Right lobe of liver (tissue), 4 donors: ENCODE data around the gene GOLGA1.

Experiments used
- POLR2A ChIP-seq: fragments of 450-650 bp; IDR thresholded peaks from one replicate; pipeline ENCODE4 v1.6.1; 2017; ENCODE audit warnings: antibody characterized with exemption, mild to moderate bottlenecking
- TF ChIP-seq, protein P1 (sequence below), 4 donors: fragments of 200-600 bp in 3 of 4; fragments of 450-650 bp in 1 of 4; IDR thresholded peaks; one replicate each; pipeline versions ENCODE4 v1.5.1 to v1.8.0; 2016 to 2022; ENCODE audit warnings: antibody characterized with exemption in 4 of 4, mild to moderate bottlenecking in 2 of 4
- donor health status: DM: no; HTN: no; CAD: no.
- donor health status: DM: no; HTN: no; CAD: no.
- donor health status: DM: no; HTN: yes; CAD: no.

DNA sequence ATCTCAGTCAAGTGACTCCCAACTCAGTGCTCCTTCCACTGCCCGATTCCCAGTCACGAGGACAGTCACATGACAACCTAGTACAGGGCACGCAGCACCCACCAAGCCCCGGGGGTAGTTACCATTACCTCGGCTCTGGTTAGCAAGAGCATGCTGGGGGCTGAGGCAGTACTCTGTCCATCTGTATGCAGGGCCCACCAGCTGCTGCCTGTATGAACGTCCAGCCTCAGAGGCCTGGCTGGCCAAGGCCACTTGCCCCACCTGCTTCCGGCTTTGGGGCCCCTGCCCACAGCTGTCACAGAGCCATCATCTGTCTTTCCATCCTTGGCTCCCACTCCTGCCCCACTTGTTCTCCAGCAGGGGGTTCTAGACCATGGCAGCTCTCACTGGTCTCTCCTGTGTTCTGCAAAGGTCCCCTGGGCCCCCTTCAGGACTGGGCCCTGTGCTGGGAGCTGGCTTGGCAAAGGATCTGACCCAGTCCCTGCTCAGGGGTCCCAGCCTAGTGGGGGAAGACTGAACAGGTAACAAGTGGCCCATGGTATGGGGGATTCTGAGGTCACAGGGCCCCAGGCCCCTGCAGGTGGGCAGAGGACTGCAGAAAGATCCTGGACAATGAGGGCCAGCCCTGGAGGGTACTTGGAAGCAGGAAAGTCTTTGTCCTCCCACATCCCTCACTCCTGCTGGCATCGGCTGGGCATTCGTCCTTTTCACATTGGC is 82.4 kb downstream of the GOLGA1 start:
- TF ChIP-seq, protein P1, sequence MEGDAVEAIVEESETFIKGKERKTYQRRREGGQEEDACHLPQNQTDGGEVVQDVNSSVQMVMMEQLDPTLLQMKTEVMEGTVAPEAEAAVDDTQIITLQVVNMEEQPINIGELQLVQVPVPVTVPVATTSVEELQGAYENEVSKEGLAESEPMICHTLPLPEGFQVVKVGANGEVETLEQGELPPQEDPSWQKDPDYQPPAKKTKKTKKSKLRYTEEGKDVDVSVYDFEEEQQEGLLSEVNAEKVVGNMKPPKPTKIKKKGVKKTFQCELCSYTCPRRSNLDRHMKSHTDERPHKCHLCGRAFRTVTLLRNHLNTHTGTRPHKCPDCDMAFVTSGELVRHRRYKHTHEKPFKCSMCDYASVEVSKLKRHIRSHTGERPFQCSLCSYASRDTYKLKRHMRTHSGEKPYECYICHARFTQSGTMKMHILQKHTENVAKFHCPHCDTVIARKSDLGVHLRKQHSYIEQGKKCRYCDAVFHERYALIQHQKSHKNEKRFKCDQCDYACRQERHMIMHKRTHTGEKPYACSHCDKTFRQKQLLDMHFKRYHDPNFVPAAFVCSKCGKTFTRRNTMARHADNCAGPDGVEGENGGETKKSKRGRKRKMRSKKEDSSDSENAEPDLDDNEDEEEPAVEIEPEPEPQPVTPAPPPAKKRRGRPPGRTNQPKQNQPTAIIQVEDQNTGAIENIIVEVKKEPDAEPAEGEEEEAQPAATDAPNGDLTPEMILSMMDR (IDR thresholded peaks at IDR 0.05): no peak
- TF ChIP-seq POLR2A: no peak
